HEK293 (cell line): ENCODE data around the gene CHD1L.

Experiments
- CTCF ChIA-PET: fragments of 350-600 bp; formaldehyde crosslinking; extraction: SDS; loops from one replicate; lab custom pipeline; 2021; ENCODE audit warnings: antibody characterized with exemption; lab: Yijun Ruan, JAX
- POLR2A ChIA-PET: fragments of 300-600 bp; formaldehyde crosslinking; extraction: SDS; loops from one replicate; lab custom pipeline; 2020; ENCODE audit warnings: antibody characterized with exemption, inconsistent platforms; lab: Yijun Ruan, JAX
- H3K27ac ChIP-seq: fragments of 200-500 bp; sonication (Bioruptor generic); 2 replicates; pipeline ENCODE4 v1.5.1; 2014; ENCODE audit warnings: low read depth, low read length, control low read depth, inconsistent platforms; ENCODE audit errors: extremely low read depth
- H3K36me3 ChIP-seq, 2 experiments: fragments of 200-500 bp in 1 of 2; sonication (Bioruptor generic) in 1 of 2; 1 replicate in 1 of 2; 2 replicates in 1 of 2; pipeline ENCODE4 v1.5.1; 2014 to 2017; ENCODE audit warnings: inconsistent platforms in 2 of 2, low read length in 2 of 2; ENCODE audit not compliant: control insufficient read depth in 2 of 2, insufficient read depth in 1 of 2
- H3K4me1 ChIP-seq: fragments of 200-500 bp; sonication (Bioruptor generic); 2 replicates; pipeline ENCODE4 v1.5.1; 2014; ENCODE audit warnings: mild to moderate bottlenecking, low read length, inconsistent platforms; ENCODE audit not compliant: control insufficient read depth, insufficient read depth
- H3K4me3 ChIP-seq: 2 replicates; pipeline ENCODE4 v1.5.1; 2011; ENCODE audit warnings: low read depth, mild to moderate bottlenecking, control low read depth, low read length, moderate library complexity
- H3K9me3 ChIP-seq: fragments of 200-500 bp; sonication (Bioruptor generic); 2 replicates; pipeline ENCODE4 v1.5.1; 2014; ENCODE audit warnings: low read depth, low read length, inconsistent platforms; ENCODE audit not compliant: control insufficient read depth, insufficient read depth
- FEZF1 ChIP-seq: fragments of 450-650 bp; formaldehyde crosslinking; IDR thresholded peaks from 2 replicates; pipeline ENCODE4 v1.5.1; 2016; ENCODE audit warnings: missing biosample characterization, missing genetic modification characterization
- HOXA7 ChIP-seq: sonication (generic); formaldehyde crosslinking; IDR thresholded peaks from 2 replicates; pipeline ENCODE4 v1.8.1; 2022; ENCODE audit warnings: missing genetic modification reagents, borderline replicate concordance
- OSR2 ChIP-seq: fragments of 450-650 bp; formaldehyde crosslinking; IDR thresholded peaks from 2 replicates; pipeline ENCODE4 v1.5.1; 2016; ENCODE audit warnings: missing biosample characterization, missing genetic modification characterization
- PRDM10 ChIP-seq: fragments of 450-650 bp; formaldehyde crosslinking; IDR thresholded peaks from 2 replicates; pipeline ENCODE4 v1.5.1; 2016; ENCODE audit warnings: missing biosample characterization, missing genetic modification characterization
- SP2 ChIP-seq: fragments of 450-650 bp; formaldehyde crosslinking; IDR thresholded peaks from 2 replicates; pipeline ENCODE4 v1.5.1; 2016; ENCODE audit warnings: missing biosample characterization, missing genetic modification characterization
- TRIM28 ChIP-seq: IDR thresholded peaks from 2 replicates; pipeline ENCODE4 v1.6.1; 2011; ENCODE audit warnings: low read length, control low read depth, borderline replicate concordance
- ZFP37 ChIP-seq: fragments of 450-650 bp; formaldehyde crosslinking; IDR thresholded peaks from 2 replicates; pipeline ENCODE4 v1.5.1; 2016; ENCODE audit warnings: missing biosample characterization, missing genetic modification characterization
- ZNF16 ChIP-seq: fragments of 450-650 bp; formaldehyde crosslinking; IDR thresholded peaks from 2 replicates; pipeline ENCODE4 v1.5.1; 2016; ENCODE audit warnings: low read depth, missing biosample characterization, missing genetic modification characterization
- ZNF2 ChIP-seq: fragments of 450-650 bp; formaldehyde crosslinking; IDR thresholded peaks from 2 replicates; pipeline ENCODE4 v1.5.1; 2016; ENCODE audit warnings: missing biosample characterization, missing genetic modification characterization
- ZNF311 ChIP-seq: fragments of 450-650 bp; formaldehyde crosslinking; IDR thresholded peaks from 2 replicates; pipeline ENCODE4 v1.5.1; 2017; ENCODE audit warnings: missing biosample characterization, missing genetic modification characterization, borderline replicate concordance
- ZNF658 ChIP-seq: fragments of 450-650 bp; formaldehyde crosslinking; IDR thresholded peaks from 2 replicates; pipeline ENCODE4; 2016; ENCODE audit warnings: missing biosample characterization, missing genetic modification characterization
- ZNF670 ChIP-seq: fragments of 450-650 bp; formaldehyde crosslinking; IDR thresholded peaks from 2 replicates; pipeline ENCODE4 v1.5.1; 2016; ENCODE audit warnings: missing biosample characterization, missing genetic modification characterization, low read depth
- ZNF701 ChIP-seq: fragments of 450-650 bp; formaldehyde crosslinking; IDR thresholded peaks from 2 replicates; pipeline ENCODE4 v1.5.1; 2016; ENCODE audit warnings: missing biosample characterization, missing genetic modification characterization
- ZNF792 ChIP-seq: fragments of 450-650 bp; formaldehyde crosslinking; IDR thresholded peaks from 2 replicates; pipeline ENCODE4 v1.5.1; 2016; ENCODE audit warnings: missing biosample characterization, missing genetic modification characterization
- TF ChIP-seq, protein P1 (sequence below): fragments of 450-650 bp; formaldehyde crosslinking; IDR thresholded peaks from 2 replicates; pipeline ENCODE4 v1.5.1; 2016; ENCODE audit warnings: missing biosample characterization, missing genetic modification characterization
- TF ChIP-seq, protein P2 (sequence below): fragments of 450-650 bp; formaldehyde crosslinking; IDR thresholded peaks from 2 replicates; pipeline ENCODE4 v1.5.1; 2016; ENCODE audit warnings: missing biosample characterization, missing genetic modification characterization
- TF ChIP-seq, protein P3 (sequence below): fragments of 450-650 bp; formaldehyde crosslinking; IDR thresholded peaks from 2 replicates; pipeline ENCODE4 v1.5.1; 2017; ENCODE audit warnings: missing biosample characterization, missing genetic modification characterization

Gene CHD1L

GRCh38 chr1:147336291-147336690 lies 93.8 kb downstream of the CHD1L start:
- Histone ChIP-seq H3K4me1 (no peaks in the 10 kb centered on the region), H3K9me3 (no peaks in the 10 kb centered on the region), H3K27ac (no peak overlapping the region), H3K36me3 (no peaks in the 10 kb centered on the region), H3K4me3 (no peak overlapping the region)
- TF ChIP-seq, protein P1, sequence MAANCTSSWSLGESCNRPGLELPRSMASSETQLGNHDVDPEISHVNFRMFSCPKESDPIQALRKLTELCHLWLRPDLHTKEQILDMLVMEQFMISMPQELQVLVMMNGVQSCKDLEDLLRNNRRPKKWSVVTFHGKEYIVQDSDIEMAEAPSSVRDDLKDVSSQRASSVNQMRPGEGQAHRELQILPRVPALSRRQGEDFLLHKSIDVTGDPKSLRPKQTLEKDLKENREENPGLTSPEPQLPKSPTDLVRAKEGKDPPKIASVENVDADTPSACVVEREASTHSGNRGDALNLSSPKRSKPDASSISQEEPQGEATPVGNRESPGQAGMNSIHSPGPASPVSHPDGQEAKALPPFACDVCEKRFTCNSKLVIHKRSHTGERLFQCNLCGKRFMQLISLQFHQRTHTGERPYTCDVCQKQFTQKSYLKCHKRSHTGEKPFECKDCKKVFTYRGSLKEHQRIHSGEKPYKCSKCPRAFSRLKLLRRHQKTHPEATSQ = no peak
- TF ChIP-seq TRIM28 (no peak), ZNF16 (tag by site-specific recombination) (no peak), ZNF670 (tag by site-specific recombination) (no peak), HOXA7 (CRISPR knock-in tag) (no peak), SP2 (tag by site-specific recombination) (no peak), OSR2 (tag by site-specific recombination) (no peak), ZNF701 (tag by site-specific recombination) (no peak), ZNF311 (tag by site-specific recombination) (no peak), FEZF1 (tag by site-specific recombination) (no peak), ZNF2 (tag by site-specific recombination) (no peak), ZNF792 (no peak), ZNF658 (tag by site-specific recombination) (no peak), ZFP37 (tag by site-specific recombination) (no peak)
- TF ChIP-seq, protein P2, sequence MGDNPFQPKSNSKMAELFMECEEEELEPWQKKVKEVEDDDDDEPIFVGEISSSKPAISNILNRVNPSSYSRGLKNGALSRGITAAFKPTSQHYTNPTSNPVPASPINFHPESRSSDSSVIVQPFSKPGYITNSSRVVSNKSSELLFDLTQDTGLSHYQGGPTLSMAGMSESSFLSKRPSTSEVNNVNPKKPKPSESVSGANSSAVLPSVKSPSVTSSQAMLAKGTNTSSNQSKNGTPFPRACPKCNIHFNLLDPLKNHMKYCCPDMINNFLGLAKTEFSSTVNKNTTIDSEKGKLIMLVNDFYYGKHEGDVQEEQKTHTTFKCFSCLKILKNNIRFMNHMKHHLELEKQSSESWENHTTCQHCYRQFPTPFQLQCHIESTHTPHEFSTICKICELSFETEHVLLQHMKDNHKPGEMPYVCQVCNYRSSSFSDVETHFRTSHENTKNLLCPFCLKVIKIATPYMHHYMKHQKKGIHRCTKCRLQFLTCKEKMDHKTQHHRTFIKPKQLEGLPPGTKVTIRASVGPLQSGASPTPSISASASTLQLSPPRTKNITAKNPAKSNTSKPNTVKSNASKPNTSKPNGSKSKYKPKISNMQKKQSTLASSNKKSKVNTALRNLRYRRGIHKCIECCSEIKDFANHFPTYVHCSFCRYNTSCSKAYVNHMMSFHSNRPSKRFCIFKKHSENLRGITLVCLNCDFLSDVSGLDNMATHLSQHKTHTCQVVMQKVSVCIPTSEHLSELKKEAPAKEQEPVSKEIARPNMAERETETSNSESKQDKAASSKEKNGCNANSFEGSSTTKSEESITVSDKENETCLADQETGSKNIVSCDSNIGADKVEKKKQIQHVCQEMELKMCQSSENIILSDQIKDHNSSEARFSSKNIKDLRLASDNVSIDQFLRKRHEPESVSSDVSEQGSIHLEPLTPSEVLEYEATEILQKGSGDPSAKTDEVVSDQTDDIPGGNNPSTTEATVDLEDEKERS (tag by site-specific recombination) = no peak
- TF ChIP-seq, protein P3, sequence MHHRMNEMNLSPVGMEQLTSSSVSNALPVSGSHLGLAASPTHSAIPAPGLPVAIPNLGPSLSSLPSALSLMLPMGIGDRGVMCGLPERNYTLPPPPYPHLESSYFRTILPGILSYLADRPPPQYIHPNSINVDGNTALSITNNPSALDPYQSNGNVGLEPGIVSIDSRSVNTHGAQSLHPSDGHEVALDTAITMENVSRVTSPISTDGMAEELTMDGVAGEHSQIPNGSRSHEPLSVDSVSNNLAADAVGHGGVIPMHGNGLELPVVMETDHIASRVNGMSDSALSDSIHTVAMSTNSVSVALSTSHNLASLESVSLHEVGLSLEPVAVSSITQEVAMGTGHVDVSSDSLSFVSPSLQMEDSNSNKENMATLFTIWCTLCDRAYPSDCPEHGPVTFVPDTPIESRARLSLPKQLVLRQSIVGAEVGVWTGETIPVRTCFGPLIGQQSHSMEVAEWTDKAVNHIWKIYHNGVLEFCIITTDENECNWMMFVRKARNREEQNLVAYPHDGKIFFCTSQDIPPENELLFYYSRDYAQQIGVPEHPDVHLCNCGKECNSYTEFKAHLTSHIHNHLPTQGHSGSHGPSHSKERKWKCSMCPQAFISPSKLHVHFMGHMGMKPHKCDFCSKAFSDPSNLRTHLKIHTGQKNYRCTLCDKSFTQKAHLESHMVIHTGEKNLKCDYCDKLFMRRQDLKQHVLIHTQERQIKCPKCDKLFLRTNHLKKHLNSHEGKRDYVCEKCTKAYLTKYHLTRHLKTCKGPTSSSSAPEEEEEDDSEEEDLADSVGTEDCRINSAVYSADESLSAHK (tag by site-specific recombination) = no peak
- CTCF ChIA-PET = interaction anchor here (0.6 kb wide), 1 partner anchor 294 kb away, joined by 3 read pairs; no protein-coding TSS in a partner anchor
- POLR2A ChIA-PET = no interaction called here

DNA sequence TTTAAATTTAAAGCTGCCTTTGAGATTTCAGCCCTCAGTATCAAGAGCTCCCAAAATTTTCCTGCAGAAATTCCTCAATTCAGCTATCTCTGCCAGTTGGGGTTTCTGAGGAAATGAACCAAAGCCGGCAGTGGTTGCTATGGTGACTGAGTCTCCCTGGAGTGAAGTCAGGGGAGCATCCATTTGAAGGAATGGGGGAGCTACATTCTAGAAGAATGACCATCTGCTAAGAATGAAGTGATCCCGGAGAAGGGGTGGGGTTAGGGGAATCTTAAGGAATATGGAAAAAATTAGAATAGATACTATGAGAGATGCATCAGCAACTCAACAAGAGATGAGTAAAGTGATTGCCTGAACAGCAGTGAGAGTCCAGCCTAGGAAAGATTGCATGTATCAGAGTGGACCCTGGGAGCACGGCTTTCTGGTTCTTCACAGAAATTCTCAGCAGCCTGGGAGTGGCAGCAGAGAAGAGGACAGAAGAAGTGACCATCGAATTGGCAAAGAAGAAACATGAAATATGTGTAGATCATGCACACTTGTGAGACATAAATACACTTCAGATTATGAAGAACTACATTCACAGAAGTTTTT lies 94.7 kb downstream of the CHD1L start:
- TF ChIP-seq PRDM10 (tag by site-specific recombination) (peak; percentile 86), SP2 (tag by site-specific recombination) (no peak)
- H3K36me3 ChIP-seq = no peaks in the 10 kb centered on the region
- H3K4me1 ChIP-seq = no peaks in the 10 kb centered on the region
- no peak overlapping the region for H3K27ac ChIP-seq
- H3K4me3 ChIP-seq = no peak overlapping the region
- no peaks in the 10 kb centered on the region for H3K9me3 ChIP-seq
- CTCF ChIA-PET = interaction anchor here (1.1 kb wide), 1 partner anchor 53 kb away, joined by 3 read pairs; no protein-coding TSS in a partner anchor
- POLR2A ChIA-PET = no interaction called here
